GM04504 (cell line): Measurements from ENCODE around the gene CACNA1B.
"Not testable (repeated sequence)": the region's sequence is repeated elsewhere in the genome, so short reads cannot be mapped to it uniquely, and the experiment has no call there.

Experiments
- DNase-seq: peaks from one replicate; pipeline ENCODE4 v3.0.0-alpha.2; 2012; ENCODE audit warnings: low read depth

Gene CACNA1B

DNA sequence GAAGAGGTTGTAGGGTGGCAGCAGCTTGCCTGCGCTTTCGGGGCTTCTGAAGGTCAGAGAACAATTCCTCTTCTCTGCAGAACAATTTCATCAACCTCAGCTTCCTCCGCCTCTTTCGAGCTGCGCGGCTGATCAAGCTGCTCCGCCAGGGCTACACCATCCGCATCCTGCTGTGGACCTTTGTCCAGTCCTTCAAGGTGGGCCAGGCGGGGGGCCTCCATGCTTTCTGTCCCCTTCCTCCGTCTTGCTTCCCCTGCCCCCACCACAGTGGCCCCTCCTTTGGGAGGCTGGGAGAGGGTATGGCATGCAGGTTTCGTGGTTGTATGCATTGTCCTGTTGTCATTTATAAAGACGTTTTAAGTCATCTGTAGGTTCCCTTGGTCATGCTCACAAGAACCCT is 195.8 kb downstream of the CACNA1B start:
- no peak for DNase-seq

DNA sequence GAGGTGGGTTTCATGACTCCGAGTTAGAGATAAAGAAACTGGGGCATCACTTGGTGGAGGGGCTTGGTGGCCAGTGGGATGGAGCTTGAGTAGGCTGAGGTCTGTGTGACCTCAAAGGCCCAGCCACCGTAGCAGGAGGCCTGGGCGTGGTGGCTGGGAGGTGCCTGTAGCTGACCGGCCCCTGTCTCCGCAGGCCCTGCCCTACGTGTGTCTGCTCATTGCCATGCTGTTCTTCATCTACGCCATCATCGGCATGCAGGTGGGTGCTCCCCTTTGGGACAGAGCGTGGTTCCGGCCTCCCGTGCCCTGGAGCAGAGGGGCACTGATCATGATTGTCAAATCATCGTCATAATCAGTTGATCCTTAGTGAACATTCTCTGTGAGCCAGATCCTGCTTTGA is 196.2 kb downstream of the CACNA1B start:
- DNase-seq, result no peak

DNA sequence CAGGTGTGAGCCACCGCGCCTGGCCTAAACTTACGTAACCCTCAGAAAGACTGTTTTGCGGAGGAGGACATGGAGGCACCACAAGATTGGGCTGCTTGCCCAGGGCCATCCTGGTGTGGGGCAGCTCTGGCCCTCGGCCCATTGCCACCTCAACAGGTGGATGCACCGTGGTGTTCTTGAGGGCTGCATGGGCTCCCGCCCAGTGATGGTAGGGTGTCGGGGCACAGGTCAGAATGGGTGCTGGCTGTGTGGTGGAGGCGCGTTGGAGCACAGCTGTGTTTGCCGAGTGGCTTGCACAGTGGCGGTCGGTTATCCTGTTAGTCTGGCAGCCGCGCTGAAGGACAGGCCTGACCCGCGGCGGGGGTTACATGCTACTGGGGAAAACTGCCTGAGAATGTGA is 196.9 kb downstream of the CACNA1B start:
- DNase-seq, result no peak

GRCh38 chr9:138075496-138075895 is 197.9 kb downstream of the CACNA1B start:
- DNase-seq, result no peak

DNA sequence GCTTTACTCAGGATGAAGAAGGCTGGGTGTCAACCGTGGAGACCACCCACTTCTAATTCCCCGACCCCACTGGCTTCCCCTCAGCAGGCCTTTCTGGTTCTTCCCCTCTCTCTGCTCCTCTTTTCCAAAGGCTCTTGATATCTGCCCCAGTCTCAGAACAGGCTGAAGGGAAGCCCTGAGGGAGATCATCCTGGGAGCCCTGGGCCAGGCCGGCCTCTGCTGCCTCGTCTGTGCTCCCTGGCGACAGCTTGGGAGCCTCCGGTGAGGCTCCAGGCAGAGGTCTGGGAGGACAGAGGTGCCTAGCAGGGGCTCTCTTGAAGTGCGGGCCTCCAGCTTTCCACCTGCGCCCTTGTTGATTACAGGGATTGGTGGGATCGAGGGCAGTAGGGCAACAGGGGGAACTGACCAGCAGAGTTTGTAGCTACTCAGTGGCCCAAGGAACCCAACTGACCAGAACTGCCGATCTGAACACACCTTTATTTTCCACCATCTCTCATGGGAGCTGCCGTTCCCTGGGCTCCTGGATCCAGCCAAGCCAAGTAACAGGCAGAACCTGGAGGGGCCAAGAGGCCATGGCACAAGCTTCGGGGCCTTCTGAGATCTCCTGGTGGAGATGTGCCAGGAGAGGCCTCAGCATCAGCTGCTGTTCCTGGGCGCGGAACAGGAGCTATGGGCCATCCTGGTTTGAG is 198.5 kb downstream of the CACNA1B start:
- no peak for DNase-seq

DNA sequence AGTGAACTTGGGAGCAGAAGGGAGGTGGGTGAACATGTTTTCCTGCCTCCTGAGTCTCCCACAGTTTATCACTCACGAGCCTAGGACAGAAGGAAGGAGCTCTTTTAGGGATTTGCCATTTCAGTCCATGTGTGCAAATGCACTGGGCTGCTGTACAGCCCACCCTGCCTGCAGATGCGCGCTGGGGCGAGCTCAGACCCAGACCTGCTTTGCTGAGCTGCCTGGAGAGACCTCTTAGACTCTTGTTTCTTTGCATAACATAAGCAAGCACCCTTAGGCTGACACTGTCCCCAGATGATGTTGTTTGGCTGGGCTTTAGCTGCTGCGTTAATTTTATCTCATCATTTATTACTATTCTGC is 199.0 kb downstream of the CACNA1B start:
- no peak for DNase-seq

DNA sequence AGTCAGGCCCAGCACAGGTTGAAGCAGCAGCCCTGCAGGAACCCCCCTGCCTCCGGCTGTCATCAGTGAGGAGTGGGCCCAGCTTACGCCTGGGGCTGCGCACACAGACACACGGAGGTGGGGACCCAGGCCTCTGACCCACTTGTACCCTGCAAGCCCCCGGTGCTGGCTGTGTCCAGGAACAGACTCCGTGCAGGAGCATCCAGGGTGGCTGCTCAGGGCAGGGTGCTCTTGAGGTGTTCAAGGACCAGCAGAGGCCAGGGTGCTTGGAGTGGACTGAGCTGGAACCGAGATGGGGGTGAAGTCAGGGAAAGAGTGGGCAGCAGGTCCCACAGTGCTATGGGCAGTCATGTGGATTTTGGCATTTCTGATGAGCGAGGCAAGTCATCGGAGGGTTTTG is 199.5 kb downstream of the CACNA1B start:
- DNase-seq, result no peak

- no peak for DNase-seq
These were observed 200.4 kb downstream of the CACNA1B start for GRCh38 chr9:138077898-138078540.

DNA sequence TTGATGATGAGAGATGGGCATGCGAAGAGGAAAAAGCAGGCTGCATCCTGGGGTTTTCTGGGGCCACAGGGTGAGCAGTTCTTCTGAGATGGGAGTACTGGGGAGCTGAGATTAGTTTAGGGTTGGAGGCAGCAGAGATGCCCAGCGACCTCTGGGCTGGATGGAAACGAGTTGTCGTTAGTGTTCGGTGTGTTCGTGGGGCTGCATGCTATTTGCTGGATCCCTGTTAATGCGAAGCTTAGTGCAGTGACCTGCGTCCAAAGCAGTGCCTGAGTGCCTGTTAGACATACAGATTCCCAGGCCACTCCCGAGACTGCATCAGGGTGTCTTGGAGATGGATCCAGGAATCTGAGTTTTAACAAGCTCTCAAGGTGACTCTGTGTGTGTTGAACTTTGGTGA is 201.3 kb downstream of the CACNA1B start:
- DNase-seq, result no peak

DNA sequence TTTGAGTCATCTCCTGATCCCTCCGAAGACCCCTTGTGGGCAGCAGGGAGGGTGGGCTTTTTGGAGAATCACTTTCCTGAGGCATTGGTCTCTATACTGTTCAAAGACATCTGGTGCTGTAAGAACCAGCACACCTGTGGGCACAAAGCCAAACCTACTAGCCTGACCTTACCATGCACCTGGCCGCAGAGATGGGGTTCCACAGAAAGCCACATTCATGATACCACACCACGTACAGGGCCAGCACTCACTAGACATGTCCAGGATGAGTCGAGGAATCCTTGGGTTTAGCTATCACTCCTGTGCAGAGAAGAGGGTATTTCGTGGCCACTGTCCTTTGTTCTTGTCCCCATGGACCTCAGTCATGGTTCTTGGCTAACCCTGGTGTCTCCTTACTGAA is 203.4 kb downstream of the CACNA1B start:
- no peak for DNase-seq

DNA sequence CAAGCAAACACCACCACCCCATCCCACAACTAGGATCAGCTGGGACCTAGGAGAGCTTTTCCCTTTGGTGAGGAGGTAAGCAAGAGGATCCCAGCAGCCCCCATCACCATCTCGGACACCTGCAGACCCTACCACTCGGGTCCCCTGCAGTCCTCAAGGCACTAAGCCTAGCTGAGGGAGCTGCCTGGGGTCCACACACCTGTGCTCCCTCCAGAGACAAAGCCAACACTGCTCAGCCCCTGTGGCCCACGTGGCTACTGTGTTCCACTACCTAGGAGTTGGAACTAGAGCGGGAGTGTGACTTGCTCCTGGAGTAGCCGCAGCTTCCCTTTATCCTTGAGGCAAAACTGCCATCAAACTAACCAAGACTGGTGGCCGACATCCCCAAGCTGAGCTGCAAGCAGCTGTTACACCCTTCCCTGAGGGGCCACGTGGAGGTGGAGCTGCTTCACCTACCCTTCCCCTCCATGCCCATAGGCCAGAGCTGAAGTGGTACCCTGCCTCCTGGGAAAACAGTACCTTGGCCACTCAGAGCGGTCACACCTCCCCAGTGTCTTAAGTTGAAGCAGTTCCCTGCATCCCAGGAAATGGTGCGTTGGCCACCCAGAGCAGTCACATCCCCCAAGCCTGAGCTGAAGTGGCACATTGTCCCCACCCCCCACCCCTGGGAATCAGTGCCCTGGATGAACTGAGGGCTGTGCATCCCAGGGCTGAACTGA is 205.5 kb downstream of the CACNA1B start:
- no peak for DNase-seq

- no peak for DNase-seq
These were observed 206.3 kb downstream of the CACNA1B start for GRCh38 chr9:138083873-138084272.

DNA sequence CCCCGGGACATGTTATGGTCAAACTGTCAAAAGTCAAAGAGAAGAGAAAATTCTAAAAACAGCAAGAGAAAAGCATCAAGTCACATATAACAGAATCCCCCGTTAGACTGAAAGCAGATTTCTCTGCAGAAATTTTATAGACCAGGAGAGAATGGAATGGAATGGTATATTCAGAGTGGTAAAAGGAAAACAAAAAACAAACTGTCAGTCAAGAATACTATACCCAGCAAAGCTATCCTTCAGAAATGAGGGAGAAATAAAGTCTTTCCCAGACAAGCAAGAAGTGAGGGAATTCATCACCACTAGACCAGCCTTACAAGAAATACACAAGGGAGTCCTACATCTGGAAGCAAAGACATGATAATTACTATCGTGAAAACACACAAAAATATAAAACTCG is 208.0 kb downstream of the CACNA1B start:
- no peak for DNase-seq

DNA sequence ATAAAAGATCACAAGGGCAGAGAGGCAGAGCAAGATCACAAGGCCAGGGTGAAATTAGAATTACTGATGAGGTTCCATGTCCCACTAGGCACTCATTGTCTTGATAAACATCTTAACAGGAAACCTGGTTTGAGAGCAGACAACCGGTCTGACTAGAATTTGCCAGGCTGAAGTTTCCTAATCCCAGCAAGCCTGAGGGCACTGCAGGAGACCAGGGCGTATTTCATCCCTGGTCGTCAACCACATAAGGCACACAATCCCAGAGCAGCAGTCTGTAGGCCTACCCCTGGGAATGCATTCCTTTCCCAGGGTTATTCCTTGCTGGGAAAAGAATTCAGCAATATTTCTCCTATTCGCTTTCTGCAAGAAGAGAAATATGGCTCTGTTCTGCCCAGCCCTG is 214.5 kb downstream of the CACNA1B start:
- DNase-seq, result not testable (repeated sequence)

DNA sequence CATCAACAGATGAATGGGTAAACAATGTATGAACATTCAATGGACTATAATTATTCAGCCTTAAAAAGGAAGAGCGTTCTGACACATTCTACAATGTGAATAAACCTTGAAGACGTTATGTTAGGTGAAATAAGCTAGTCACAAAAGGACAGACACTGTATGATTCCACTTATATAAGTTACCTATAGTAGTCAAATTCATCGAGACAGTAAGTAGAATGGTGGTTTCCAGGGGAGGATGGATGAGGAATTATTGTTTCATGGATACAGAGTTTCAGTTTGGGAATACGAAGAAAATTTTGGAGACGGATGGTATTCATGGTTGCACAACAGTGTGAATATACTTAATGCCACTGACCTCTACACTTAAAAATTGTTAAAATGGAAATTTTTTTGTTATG is 216.4 kb downstream of the CACNA1B start:
- DNase-seq, result no peak

GRCh38 chr9:138095813-138096518 is 218.4 kb downstream of the CACNA1B start:
- DNase-seq, result no peak

DNA sequence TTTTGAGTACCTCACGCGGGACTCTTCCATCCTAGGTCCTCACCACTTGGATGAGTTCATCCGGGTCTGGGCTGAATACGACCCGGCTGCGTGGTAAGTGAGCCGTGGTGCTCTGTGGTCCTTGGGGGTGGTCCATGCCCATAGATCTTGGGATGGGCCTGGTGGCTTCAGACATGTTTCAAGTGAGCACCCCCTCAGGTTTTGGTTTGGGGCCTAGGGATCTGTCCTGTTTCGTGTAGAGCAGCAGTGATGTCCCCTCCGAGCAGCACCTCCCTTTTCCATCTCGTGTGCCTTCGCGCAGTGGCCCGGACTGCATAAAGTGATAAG is 218.9 kb downstream of the CACNA1B start:
- no peak for DNase-seq

GRCh38 chr9:138097501-138097991 is 220.0 kb downstream of the CACNA1B start:
- no peak for DNase-seq

DNA sequence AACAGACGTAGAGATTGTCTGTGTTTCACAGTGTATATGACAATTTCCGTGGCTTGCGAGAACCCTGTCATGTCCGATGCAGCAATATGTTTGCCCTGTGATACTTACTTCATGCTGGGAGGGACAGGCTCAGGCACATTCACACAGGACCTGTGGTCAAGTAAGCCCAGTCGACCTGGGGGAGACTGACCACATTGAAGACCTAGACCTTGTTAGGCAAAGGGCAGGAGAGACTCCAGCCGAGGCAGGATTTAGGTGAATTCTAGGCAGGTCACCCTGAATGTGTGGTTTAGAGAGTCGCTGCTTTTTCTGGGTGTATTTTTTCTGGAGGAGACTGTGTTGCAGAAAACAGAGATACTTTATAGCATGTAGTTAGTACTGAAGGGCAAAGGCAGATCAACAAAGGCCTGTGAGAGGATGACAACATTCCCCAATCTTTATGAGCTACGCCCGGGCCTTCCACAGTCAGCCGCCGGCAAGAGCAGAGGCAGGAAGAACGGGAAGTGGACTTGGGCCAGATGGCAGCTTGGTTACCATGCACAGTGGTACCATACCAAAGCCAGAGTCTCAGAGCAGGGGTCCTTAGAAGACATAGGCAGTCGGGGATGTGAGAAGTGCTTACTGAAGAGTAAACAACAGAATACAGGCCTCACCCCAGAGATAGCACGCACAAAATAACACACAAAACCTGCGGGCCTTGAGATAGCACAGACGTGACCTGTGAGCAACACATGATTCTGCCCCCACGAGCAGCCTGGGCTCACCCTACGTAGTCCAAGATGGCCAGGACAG is 220.7 kb downstream of the CACNA1B start:
- no peak for DNase-seq

DNA sequence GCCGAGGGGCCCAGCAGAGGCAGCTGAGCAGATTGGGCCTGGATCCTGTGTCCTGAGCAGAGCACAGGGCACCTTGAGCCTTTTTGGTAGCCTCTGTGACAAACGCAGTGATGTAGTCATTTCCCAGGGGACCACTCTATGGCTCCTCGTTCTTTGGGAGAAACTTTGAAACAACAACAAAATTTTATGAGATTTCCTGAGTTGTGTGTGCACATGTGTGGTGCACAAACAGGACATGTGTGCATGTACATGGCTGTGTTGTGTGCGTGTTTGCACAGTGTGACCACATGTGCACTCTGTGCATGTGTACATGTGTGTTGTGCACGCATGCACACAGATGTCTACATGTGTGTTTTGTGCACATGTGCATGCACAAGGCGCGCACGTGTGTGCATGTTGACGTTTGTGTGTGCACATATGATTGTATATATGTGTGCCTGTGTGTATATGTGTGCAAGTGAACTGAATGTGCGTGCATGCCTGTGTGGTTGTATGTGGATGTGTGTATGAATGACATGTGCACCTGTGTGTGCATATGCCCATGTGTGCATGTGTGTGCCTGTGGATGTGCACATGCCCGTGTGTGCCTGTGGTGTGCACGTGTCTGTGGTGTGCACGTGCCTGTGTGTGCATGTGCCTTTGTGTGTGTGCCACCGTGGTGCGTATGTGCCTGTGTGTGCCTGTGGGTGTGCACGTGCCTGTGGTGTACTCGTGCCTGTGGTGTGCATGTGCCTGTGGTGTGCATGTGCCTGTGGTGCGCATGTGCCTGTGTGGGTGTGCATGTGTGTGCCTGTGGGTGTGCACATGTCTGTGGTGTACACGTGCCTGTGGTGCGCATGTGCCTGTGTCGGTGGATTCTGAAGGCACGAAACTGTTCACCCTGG is 221.6 kb downstream of the CACNA1B start:
- no peak for DNase-seq
